ENCODE measurements around the gene F10.
"Not testable (repeated sequence)": the region's sequence is repeated elsewhere in the genome, so short reads cannot be mapped to it uniquely, and the experiment has no call there.

The F10 gene

DNA sequence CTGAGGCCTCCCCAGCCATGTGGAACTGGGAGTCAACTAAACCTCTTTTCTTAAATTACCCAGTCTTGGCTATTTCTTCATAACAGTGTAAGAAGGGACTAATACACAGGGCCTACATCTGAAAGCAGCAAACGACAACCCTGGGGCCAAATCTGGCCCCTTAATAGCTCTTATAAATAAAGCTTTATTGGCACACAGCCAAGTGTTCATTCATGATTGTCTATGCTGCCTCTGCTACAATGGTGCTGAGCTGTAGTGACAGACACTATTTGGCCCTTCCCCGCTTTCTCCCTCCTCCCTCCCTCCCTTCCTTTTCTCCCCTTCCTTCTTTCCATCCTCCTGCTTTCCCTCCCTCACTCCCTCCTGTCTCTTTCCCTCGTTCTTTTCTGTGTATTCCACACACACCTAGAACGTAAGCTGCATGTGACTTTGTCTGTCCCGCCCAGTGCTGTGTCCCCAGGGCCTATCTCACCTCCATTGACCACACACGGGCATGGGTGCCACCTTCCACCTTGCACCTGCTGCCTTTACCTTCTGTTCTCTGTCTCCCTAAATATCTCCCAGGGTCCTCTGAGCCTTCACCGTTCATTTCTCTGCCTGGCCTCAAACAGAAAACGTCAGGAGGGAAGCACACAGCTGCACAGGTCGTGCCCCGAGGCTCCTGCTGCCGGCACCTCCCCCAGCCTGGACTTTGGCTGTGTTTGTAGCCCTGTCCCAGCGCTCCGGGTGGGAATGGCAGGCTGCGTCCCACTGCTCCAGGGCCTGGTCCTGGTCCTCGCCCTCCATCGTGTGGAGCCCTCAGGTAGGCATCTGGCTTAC is 35.5 kb downstream of the F10 start, which contains the start of gene PROZ:
TSS of gene PROZ (plus strand) at position 720 of the 819 bp plus-strand sequence. CDS start at position 733, 13 bp downstream.
- H3K9me3 ChIP-seq, result no peaks in the 10 kb centered on the region
- H3K27me3 ChIP-seq, result peaks cover 59% of the 10 kb centered on the region
- H3K4me3 ChIP-seq (ENCODE audit: low read depth in 1 of 2, low read length in 1 of 2), result no peak within 1 kb of the TSS
- no peak within 1 kb of the TSS for H3K27ac ChIP-seq
- TF ChIP-seq, protein P1, sequence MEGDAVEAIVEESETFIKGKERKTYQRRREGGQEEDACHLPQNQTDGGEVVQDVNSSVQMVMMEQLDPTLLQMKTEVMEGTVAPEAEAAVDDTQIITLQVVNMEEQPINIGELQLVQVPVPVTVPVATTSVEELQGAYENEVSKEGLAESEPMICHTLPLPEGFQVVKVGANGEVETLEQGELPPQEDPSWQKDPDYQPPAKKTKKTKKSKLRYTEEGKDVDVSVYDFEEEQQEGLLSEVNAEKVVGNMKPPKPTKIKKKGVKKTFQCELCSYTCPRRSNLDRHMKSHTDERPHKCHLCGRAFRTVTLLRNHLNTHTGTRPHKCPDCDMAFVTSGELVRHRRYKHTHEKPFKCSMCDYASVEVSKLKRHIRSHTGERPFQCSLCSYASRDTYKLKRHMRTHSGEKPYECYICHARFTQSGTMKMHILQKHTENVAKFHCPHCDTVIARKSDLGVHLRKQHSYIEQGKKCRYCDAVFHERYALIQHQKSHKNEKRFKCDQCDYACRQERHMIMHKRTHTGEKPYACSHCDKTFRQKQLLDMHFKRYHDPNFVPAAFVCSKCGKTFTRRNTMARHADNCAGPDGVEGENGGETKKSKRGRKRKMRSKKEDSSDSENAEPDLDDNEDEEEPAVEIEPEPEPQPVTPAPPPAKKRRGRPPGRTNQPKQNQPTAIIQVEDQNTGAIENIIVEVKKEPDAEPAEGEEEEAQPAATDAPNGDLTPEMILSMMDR (IDR thresholded peaks at IDR 0.05), result no peak
- H3K36me3 ChIP-seq, result no peaks in the 10 kb centered on the region
- H3K4me1 ChIP-seq (ENCODE audit: control insufficient read depth in 1 of 2, insufficient read depth in 1 of 2, low read depth in 1 of 2, low read length in 1 of 2), result peaks cover 7 to 9% of the 10 kb centered on the region in 2 experiments

DNA sequence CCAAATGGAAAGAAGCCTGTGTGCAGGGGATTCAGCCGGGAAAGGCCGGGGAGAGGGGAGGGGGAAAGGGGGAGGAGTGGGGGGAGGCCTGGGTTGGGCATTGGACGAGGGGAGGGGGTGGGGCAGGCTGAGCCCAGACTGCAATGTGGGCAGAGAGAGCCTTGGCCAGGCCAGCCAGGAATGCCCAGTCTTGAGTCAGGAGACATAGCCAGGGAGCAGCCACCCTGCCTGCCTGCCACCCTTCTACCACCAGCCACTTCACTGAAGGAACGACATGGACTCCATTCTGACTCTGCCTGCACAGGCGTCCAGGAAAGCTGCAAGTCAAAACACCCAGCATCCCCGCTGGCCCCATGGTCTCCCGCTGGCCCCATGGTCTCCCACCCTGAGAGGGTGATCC is 36.3 kb downstream of the F10 start:
- no peaks in the 10 kb centered on the region for H3K9me3 ChIP-seq
- H3K27ac ChIP-seq, result no peak overlapping the region
- peaks cover 62% of the 10 kb centered on the region for H3K27me3 ChIP-seq
- H3K36me3 ChIP-seq, result no peaks in the 10 kb centered on the region
- H3K4me1 ChIP-seq (ENCODE audit: control insufficient read depth in 1 of 2, insufficient read depth in 1 of 2, low read depth in 1 of 2, low read length in 1 of 2), result peaks cover 0 to 4% of the 10 kb centered on the region in 2 experiments
- TF ChIP-seq, protein P1 (IDR thresholded peaks at IDR 0.05), result no peak
- no peak overlapping the region for H3K4me3 ChIP-seq (ENCODE audit: low read depth in 1 of 2, low read length in 1 of 2)

DNA sequence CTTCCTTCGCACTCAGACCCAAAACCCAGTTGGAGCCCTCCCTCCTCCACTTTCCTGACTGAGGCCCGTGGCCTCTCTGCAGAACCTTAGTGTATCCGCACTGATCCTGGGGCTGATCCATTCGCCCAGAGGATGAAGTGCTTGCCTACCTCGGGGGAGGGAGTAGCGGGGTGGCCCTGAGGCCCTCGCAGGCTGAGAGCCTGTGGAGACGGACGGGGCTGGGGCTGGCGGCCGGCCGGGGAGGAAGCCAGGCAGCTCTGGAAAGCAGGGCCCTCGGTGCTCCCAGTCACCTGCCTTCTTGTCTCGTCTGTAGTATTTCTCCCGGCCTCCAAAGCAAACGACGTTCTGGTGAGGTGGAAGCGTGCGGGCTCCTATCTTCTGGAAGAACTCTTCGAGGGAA is 37.1 kb downstream of the F10 start:
- peaks cover 69% of the 10 kb centered on the region for H3K27me3 ChIP-seq

DNA sequence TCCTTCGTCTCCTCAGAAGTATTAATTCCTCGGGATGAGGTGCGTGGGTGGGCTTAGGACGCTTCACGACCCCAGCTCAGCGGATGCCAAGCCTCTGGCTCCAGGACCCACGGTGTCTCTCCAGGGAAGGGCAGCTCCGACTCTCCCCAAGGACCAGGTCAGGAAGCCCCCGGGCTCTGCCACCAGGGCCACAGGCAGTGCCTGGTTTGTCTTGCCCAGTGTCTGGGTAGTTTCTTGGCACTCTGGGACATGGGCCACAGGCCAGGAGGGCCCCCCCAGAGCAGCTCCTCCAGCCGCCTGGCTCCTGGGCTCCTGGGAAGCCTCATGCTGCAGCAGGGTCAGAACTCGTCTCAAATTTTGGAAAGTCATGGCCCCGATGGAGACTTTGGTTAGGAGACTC is 38.4 kb downstream of the F10 start:
- peaks cover 76% of the 10 kb centered on the region for H3K27me3 ChIP-seq
- H3K27ac ChIP-seq, result no peak overlapping the region
- no peaks in the 10 kb centered on the region for H3K36me3 ChIP-seq
- no peaks in the 10 kb centered on the region for H3K9me3 ChIP-seq
- H3K4me1 ChIP-seq (ENCODE audit: control insufficient read depth in 1 of 2, insufficient read depth in 1 of 2, low read depth in 1 of 2, low read length in 1 of 2), result no peaks in the 10 kb centered on the region
- TF ChIP-seq, protein P1 (IDR thresholded peaks at IDR 0.05), result no peak
- no peak overlapping the region for H3K4me3 ChIP-seq (ENCODE audit: low read depth in 1 of 2, low read length in 1 of 2)

More for the DNA sequence above, 37.1 kb downstream of the F10 start:
- TF ChIP-seq, protein P1 (IDR thresholded peaks at IDR 0.05), result no peak
- no peak overlapping the region for H3K27ac ChIP-seq
- H3K9me3 ChIP-seq, result no peaks in the 10 kb centered on the region
- no peak overlapping the region for H3K4me3 ChIP-seq (ENCODE audit: low read depth in 1 of 2, low read length in 1 of 2)
- no peaks in the 10 kb centered on the region for H3K4me1 ChIP-seq (ENCODE audit: control insufficient read depth in 1 of 2, insufficient read depth in 1 of 2, low read depth in 1 of 2, low read length in 1 of 2)
- no peaks in the 10 kb centered on the region for H3K36me3 ChIP-seq

DNA sequence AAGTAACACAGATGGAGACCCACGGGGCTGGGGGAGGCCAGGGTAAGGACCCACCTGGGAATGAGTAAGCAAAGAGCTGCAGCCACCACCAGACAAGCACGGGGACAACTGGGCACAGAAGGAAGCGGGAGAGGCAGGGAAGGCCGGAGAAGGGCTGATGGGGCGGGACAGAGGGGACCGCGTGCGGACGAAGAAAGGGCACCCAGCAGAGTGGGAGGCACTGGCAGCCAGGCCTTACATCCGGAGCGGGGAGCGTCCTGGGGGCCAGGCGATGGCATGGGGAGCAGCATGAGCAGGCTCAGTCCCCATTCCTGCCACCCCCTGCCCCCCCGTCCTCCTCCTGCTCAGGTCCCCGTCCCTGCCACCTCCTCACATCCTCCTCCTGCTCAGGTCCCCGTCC is 38.8 kb downstream of the F10 start:
- Histone ChIP-seq H3K27me3 (peaks cover 80% of the 10 kb centered on the region), H3K9me3 (no peaks in the 10 kb centered on the region), H3K27ac (no peak overlapping the region), H3K36me3 (no peaks in the 10 kb centered on the region), H3K4me1 (ENCODE audit: control insufficient read depth in 1 of 2, insufficient read depth in 1 of 2, low read depth in 1 of 2, low read length in 1 of 2) (no peaks in the 10 kb centered on the region), H3K4me3 (ENCODE audit: low read depth in 1 of 2, low read length in 1 of 2) (no peak overlapping the region)
- TF ChIP-seq, protein P1 (IDR thresholded peaks at IDR 0.05), result no peak

DNA sequence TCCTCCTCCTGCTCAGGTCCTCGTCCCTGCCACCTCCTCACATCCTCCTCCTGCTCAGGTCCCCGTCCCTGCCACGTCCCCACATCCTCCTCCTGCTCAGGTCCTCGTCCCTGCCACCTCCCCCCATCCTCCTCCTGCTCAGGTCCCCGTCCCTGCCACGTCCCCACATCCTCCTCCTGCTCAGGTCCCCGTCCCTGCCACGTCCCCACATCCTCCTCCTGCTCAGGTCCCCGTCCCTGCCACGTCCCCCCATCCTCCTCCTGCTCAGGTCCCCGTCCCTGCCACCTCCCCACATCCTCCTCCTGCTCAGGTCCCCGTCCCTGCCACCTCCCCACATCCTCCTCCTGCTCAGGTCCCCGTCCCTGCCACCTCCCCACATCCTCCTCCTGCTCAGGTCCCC is 39.4 kb downstream of the F10 start:
- not testable (repeated sequence) for H3K36me3 ChIP-seq; H3K4me3 ChIP-seq (ENCODE audit: low read depth in 1 of 2, low read length in 1 of 2); H3K9me3 ChIP-seq; H3K4me1 ChIP-seq (ENCODE audit: control insufficient read depth in 1 of 2, insufficient read depth in 1 of 2, low read depth in 1 of 2, low read length in 1 of 2); H3K27ac ChIP-seq
- peaks cover 85% of the 10 kb centered on the region for H3K27me3 ChIP-seq
